Measurements from ENCODE around the gene GRIN2C.

Gene GRIN2C

DNA sequence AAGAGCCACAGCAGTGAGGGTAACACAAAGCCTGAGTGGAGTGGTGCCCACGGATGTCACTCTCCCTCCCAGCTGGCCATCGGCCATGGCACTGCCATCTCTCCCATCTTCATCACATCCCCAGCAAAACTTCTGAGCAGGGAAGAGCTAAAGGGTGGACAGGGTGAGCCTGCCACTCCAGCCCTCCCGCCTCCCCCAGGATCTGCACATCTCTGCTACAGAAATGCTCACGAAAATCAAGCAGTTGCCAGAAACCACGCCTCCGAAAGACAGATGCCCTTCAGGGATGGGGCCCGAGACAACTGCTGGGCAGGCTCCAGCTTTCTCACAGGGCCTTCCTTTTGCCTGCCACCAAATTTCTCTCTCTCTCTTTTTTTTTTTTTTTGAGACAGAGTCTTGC lies 3.6 kb downstream of the GRIN2C start:
- H3K9me3 ChIP-seq (ENCODE audit: insufficient read depth, low read length), result no peaks in the 10 kb centered on the region
- no peaks in the 10 kb centered on the region for H3K36me3 ChIP-seq (ENCODE audit: low read length)
- no peak overlapping the region for H3K9ac ChIP-seq (ENCODE audit: low read length)
- H3K4me3 ChIP-seq (ENCODE audit: insufficient read depth, low read length, poor library complexity, severe bottlenecking), result no peak overlapping the region
- H3K9me2 ChIP-seq (replicated peaks; ENCODE audit: insufficient read depth, low read length), result no peaks in the 10 kb centered on the region
- H3K27me3 ChIP-seq (ENCODE audit: low read length), result no peaks in the 10 kb centered on the region
- H3K27ac ChIP-seq (ENCODE audit: low read depth, low read length), result no peak overlapping the region
- no peak overlapping the region for H2AFZ ChIP-seq (ENCODE audit: low read depth, low read length, severe bottlenecking)
- H3K4me2 ChIP-seq (ENCODE audit: low read depth, low read length, poor library complexity, severe bottlenecking), result no peak overlapping the region
- H3F3A ChIP-seq (ENCODE audit: insufficient read depth), result no peaks in the 10 kb centered on the region
- H4K20me1 ChIP-seq (ENCODE audit: low read depth, low read length), result no peaks in the 10 kb centered on the region
- TF ChIP-seq EZH2phosphoT487 (conservative IDR thresholded peaks at IDR 0.05; ENCODE audit: low read length) (no peak), CTCF (IDR thresholded peaks at IDR 0.05; ENCODE audit: insufficient read depth, low read length, poor library complexity, severe bottlenecking) (no peak)
- no peaks in the 10 kb centered on the region for H3K79me2 ChIP-seq (ENCODE audit: insufficient read depth, low read length)

DNA sequence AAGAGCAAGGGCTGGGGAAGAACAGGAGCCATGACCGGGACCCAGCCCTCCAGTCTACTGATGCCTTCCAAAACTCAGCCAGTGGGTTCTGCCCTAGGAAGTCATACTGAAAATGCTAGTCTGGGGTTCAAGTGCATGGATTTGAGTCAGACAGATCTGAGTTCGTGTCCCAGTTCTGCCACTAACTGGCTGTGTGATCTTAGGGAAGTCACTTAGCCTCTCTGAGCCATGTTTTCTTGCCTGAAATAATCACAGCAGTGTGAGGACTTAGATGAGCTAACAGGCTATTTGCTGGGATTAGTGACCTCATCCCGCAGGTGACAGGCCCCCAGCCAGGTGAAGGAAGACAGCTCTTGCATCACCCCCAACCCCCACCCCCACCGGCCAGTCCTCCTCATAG lies 4.4 kb downstream of the GRIN2C start:
- no peak for TF ChIP-seq CTCF (IDR thresholded peaks at IDR 0.05; ENCODE audit: insufficient read depth, low read length, poor library complexity, severe bottlenecking)
- no peak for TF ChIP-seq EZH2phosphoT487 (conservative IDR thresholded peaks at IDR 0.05; ENCODE audit: low read length)

GRCh38 chr17:74854792-74855191 lies 4.9 kb downstream of the GRIN2C start:
- Histone ChIP-seq H3K9me2 (replicated peaks; ENCODE audit: insufficient read depth, low read length) (no peaks in the 10 kb centered on the region), H3K4me3 (ENCODE audit: insufficient read depth, low read length, poor library complexity, severe bottlenecking) (no peak overlapping the region), H3K9me3 (ENCODE audit: insufficient read depth, low read length) (no peaks in the 10 kb centered on the region), H3K27ac (ENCODE audit: low read depth, low read length) (no peak overlapping the region), H3K9ac (ENCODE audit: low read length) (no peak overlapping the region), H2AFZ (ENCODE audit: low read depth, low read length, severe bottlenecking) (no peak overlapping the region), H3K27me3 (ENCODE audit: low read length) (no peaks in the 10 kb centered on the region), H3K36me3 (ENCODE audit: low read length) (no peaks in the 10 kb centered on the region), H3K4me2 (ENCODE audit: low read depth, low read length, poor library complexity, severe bottlenecking) (no peak overlapping the region), H3K79me2 (ENCODE audit: insufficient read depth, low read length) (no peaks in the 10 kb centered on the region), H3F3A (ENCODE audit: insufficient read depth) (no peaks in the 10 kb centered on the region), H4K20me1 (ENCODE audit: low read depth, low read length) (no peaks in the 10 kb centered on the region)
- TF ChIP-seq CTCF (IDR thresholded peaks at IDR 0.05; ENCODE audit: insufficient read depth, low read length, poor library complexity, severe bottlenecking) (no peak), EZH2phosphoT487 (conservative IDR thresholded peaks at IDR 0.05; ENCODE audit: low read length) (no peak)

More for the DNA sequence above, 4.4 kb downstream of the GRIN2C start:
- Histone ChIP-seq H3K9me2 (replicated peaks; ENCODE audit: insufficient read depth, low read length) (no peaks in the 10 kb centered on the region), H3K27me3 (ENCODE audit: low read length) (no peaks in the 10 kb centered on the region), H3K4me3 (ENCODE audit: insufficient read depth, low read length, poor library complexity, severe bottlenecking) (no peak overlapping the region), H3K9ac (ENCODE audit: low read length) (no peak overlapping the region), H3K9me3 (ENCODE audit: insufficient read depth, low read length) (no peaks in the 10 kb centered on the region), H3F3A (ENCODE audit: insufficient read depth) (no peaks in the 10 kb centered on the region), H2AFZ (ENCODE audit: low read depth, low read length, severe bottlenecking) (no peak overlapping the region), H3K27ac (ENCODE audit: low read depth, low read length) (no peak overlapping the region), H3K4me2 (ENCODE audit: low read depth, low read length, poor library complexity, severe bottlenecking) (no peak overlapping the region), H3K79me2 (ENCODE audit: insufficient read depth, low read length) (no peaks in the 10 kb centered on the region), H3K36me3 (ENCODE audit: low read length) (no peaks in the 10 kb centered on the region), H4K20me1 (ENCODE audit: low read depth, low read length) (no peaks in the 10 kb centered on the region)

Measured in SU-DHL-6 (cell line).